Retinal pigment epithelial cell (primary cell): ENCODE measurements around the gene POU6F2.

Source experiments
- DNase-seq: peaks from one replicate; pipeline ENCODE4 v3.0.0-alpha.2; 2010; ENCODE audit warnings: low read depth
- H3K4me3 ChIP-seq: 2 replicates; pipeline ENCODE4 v1.5.1; 2011; ENCODE audit warnings: mild to moderate bottlenecking, low read length, control low read depth, moderate library complexity
- TF ChIP-seq, protein P1 (sequence below): conservative IDR thresholded peaks from 2 replicates; pipeline ENCODE4 v1.5.1; 2011; ENCODE audit warnings: low read depth, low read length, control low read depth, inconsistent platforms

POU6F2 gene

DNA sequence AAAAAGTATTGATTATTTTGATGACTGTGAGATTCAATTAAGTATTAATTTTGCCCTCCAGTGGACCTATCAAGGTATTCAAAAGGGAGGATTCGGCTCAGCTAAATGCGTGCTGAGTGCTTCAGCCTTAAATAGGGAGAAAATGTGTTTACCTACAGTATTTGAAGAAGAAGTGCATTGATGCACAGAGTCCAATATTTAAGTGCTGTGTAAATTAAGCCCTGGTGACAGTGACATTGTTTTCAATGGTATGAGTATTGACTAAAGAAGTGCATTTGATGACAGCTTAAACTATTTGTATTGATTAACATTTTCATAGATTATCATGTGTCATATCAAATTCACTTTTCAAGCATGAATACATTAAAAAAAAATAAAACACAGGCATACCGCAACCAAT, 106.6 kb downstream of the POU6F2 start:
- TF ChIP-seq, protein P1, sequence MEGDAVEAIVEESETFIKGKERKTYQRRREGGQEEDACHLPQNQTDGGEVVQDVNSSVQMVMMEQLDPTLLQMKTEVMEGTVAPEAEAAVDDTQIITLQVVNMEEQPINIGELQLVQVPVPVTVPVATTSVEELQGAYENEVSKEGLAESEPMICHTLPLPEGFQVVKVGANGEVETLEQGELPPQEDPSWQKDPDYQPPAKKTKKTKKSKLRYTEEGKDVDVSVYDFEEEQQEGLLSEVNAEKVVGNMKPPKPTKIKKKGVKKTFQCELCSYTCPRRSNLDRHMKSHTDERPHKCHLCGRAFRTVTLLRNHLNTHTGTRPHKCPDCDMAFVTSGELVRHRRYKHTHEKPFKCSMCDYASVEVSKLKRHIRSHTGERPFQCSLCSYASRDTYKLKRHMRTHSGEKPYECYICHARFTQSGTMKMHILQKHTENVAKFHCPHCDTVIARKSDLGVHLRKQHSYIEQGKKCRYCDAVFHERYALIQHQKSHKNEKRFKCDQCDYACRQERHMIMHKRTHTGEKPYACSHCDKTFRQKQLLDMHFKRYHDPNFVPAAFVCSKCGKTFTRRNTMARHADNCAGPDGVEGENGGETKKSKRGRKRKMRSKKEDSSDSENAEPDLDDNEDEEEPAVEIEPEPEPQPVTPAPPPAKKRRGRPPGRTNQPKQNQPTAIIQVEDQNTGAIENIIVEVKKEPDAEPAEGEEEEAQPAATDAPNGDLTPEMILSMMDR: no peak
- DNase-seq: no peak
- H3K4me3 ChIP-seq: no peak overlapping the region

DNA sequence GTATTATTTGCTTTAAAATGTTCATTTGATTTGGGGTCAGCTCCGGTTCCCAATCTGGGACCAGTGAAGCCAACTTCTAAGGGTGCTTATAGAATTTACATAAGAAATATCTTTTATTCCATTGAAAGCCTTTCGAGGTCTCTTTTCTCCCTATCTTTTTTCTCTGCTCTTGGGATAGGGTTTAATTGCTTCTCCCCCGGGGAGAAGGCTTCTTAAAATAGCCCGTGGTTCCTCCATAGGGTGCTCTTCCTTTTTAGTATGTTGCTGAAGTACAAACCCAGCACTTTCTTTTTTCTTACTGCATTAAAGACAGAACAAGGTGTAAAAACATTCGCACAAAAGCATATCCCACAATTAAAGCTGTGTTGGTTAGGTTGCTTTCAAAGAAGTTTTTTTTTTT, 107.5 kb downstream of the POU6F2 start:
- H3K4me3 ChIP-seq: peak overlapping the region; percentile 44
- TF ChIP-seq, protein P1: no peak
- no peak for DNase-seq

DNA sequence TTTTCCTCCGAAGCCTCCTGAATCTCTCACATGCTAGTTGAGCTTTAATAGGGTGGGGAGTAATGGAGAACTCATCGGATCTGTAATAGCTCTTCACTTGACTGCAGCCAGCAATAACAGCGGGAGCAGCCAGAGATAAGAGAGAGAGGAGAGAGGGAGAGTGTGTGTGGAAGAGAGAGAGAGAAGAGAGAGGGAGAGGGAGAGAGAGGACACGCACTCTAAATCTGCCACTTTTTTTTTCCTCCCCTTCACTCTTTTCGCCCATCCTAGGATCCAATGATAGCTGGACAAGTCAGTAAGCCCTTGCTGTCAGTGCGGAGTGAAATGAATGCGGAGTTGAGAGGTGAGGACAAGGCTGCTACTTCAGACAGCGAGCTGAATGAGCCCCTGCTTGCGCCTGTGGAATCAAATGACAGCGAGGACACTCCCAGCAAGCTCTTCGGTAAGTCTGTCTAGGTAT, 107.9 kb downstream of the POU6F2 start:
- TF ChIP-seq, protein P1: no peak
- peak overlapping the region; percentile 44 for H3K4me3 ChIP-seq
- no peak for DNase-seq

DNA sequence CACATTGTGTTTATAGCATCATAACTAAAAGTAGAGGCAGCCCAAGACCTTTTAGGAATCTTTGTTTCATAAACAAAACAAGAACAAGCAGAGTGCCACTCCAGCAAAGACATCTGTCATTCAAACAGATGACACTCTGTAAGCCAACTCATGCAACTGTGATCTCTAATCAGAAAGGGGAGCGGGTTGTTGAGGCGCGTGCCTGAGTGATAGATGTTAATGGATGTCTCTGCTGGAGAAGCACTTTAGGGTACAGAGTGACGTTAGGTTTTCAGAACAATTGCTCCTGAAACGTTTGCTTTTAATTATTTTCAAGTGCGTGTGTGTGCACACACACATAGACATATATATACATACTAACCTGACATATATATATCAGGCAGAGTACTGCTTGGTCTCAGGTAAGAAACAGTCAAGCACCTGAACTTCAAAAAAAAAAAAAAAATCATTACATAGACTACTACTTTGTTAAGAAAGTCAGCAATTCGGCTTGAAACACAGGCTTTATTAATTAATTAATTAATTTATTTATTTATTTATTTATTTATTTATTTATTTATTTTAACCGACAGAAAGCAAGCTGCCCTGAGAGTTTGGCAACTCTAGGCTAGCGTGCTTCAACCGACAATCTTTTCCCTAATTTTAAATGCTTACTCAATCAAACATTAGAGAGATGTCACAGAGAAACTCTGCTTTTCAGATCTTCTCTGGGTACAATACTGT, 109.1 kb downstream of the POU6F2 start:
- TF ChIP-seq, protein P1: no peak
- DNase-seq: no peak
- H3K4me3 ChIP-seq: no peak overlapping the region

DNA sequence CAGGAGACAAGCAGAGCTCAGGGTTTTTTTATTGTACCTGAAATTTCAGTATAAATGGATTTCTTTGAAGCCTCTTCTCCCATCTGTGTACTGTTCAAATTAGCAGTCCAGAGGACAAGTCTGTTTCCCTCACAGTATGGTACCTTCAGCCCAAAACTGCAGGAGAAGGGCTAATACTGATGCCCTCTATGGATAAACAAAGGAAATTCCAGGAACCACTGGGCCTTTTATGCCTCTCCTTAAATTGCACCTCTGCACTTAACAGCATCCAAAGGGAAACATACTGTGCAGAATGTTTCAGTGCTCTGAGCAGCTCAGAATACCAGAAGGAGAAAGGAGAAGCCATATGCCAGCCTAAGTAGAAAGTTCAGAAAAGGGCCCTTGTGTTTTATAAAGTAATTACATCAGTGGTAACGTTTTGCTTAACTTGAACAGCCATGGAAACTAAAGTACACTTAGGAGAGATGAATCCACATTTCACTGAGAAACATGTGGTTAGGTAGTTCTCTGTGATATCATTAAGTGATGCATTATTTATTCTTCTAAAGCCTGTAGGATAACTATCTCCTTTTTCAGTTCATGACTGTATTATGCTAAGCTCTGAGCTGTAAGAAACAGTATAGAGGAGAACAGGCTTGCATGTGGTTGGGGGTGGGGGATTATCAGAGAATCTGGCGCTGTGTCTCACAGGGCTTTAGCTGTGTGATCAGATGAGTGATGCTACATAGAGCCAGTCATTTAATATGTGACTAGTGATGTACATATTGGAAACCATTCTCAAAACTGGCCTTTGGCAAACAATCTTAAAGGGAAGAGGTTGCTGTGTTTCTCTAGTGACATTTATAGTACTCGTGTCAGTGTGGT, 111.3 kb downstream of the POU6F2 start:
- no peak for DNase-seq
- TF ChIP-seq, protein P1: no peak
- no peak overlapping the region for H3K4me3 ChIP-seq

DNA sequence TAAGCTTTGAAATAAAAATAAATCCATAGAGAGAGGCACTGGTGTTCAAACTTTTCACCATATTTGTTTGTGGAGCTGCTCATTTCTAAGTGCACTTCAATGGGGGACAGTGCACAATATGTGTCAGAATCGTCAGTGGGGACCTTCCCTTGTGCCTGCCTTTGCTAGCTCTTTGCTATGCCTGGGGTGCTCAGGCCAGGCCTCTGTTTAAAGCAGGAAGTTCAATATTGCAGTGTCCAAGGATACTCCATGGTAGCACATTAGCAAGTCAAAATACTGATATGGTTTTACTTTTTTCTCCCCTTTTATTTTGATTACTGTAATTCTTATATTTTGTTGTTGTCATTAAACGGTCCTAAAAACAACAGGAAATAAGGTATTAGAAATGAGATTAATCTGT, 113.4 kb downstream of the POU6F2 start:
- no peak for DNase-seq
- TF ChIP-seq, protein P1: no peak
- no peak overlapping the region for H3K4me3 ChIP-seq
